GM11168 (cell line): Measurements from ENCODE around the gene COMP.
"Not testable (repeated sequence)": the region's sequence is repeated elsewhere in the genome, so short reads cannot be mapped to it uniquely, and the experiment has no call there.

Source experiments
- in situ Hi-C: fragments of 300-500 bp; cut with MboI; formaldehyde crosslinking; loops from one replicate; pipeline ENCODE4 v1.12.0; 2022; ENCODE audit warnings: low sequenced_read_pairs; ENCODE audit not compliant: unreplicated experiment

COMP gene

DNA sequence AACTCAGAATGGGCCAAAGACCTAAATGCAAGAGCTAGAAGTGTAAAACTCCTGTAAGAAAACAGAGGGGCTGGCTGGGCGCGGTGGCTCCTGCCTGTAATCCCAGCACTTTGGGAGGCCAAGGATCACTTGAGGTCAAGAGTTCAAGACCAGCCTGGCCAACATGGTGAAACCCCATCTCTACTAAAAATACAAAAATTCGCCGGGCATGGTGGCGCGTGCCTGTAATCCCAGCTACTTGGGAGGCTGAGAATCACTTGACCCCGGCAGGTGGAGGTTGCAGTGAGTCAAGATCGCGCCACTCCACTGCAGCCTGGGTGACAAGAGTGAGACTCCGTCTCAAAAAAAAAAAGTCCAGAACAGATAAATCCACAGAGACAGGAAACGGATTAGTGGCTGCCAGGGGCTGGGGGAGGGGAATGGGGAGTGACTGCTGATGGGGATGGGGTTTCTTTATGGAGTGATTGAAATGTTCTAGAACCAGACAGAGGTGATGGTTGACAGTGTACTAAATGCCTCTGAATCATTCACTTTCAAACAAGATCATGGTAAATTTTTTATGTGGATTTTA lies 57.3 kb downstream of the COMP start:
- in situ Hi-C loops = not testable (repeated sequence)

DNA sequence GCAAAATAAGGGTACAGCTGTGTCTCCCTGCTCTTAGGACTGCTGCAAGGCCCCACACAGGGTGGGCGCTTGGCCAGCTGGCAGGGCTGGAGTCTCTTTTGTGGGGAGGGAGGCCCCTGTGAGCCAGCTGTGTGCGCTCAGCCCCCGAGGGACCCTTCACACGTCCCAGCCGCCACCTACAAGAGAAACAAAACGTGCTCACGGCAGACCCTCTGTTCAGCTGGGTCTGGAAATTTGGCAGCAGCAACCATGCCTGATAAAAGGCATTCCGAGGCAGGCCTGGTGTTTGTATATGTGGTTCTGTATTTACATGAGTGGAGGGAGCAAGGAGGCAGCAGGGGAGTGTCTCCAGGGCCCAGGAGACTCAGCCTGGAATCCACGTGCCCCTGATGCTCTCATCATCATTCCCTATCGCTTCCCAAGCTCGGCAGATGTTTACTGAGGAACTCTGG lies 57.9 kb downstream of the COMP start:
- in situ Hi-C loops = no loop called here
